GM12878 (cell line): ENCODE measurements around the gene LIN54. TPM values are rescaled to one million over a fixed set of nuclear protein-coding genes. Genes with fewer than 3 reads are reported as not detected.

Source experiments
- BCL11A ChIP-seq: IDR thresholded peaks from 2 replicates; pipeline ENCODE4 v1.6.1; 2011; ENCODE audit warnings: low read depth, low read length
- CREB1 ChIP-seq: IDR thresholded peaks from 2 replicates; pipeline ENCODE4 v1.6.1; 2012; ENCODE audit warnings: low read depth, mild to moderate bottlenecking, inconsistent platforms
- EP300 ChIP-seq, 2 experiments: fragments of 150-350 bp in 1 of 2; IDR thresholded peaks; 2 replicates each; pipeline ENCODE4 v1.6.1; 2011 to 2012; ENCODE audit warnings: low read depth in 2 of 2, low read length in 2 of 2, borderline replicate concordance in 1 of 2, improper control_type of control experiment in 1 of 2, inconsistent platforms in 1 of 2; ENCODE audit not compliant: control insufficient read depth in 1 of 2
- KDM1A ChIP-seq: fragments of 200-600 bp; sonication (generic); IDR thresholded peaks from 2 replicates; pipeline ENCODE4 v1.6.1; 2016; ENCODE audit warnings: borderline replicate concordance
- MEF2B ChIP-seq: fragments of 450-650 bp; IDR thresholded peaks from 2 replicates; pipeline ENCODE4 v1.6.1; 2018; ENCODE audit warnings: mild to moderate bottlenecking, moderate library complexity; ENCODE audit not compliant: partially characterized antibody, poor library complexity, severe bottlenecking
- NR2C2 ChIP-seq: IDR thresholded peaks from 2 replicates; pipeline ENCODE4 v1.6.1; 2011; ENCODE audit warnings: borderline replicate concordance, low read depth; ENCODE audit not compliant: control insufficient read depth, insufficient read length
- NR2F1 ChIP-seq: fragments of 450-650 bp; conservative IDR thresholded peaks from 2 replicates; pipeline ENCODE4 v1.6.1; 2017; ENCODE audit warnings: mild to moderate bottlenecking
- RAD51 ChIP-seq: fragments of 450-650 bp; IDR thresholded peaks from 2 replicates; pipeline ENCODE4 v1.6.1; 2016; ENCODE audit warnings: moderate library complexity, mild to moderate bottlenecking, inconsistent platforms
- SREBF1 ChIP-seq: IDR thresholded peaks from 2 replicates; pipeline ENCODE4 v1.6.1; 2012; ENCODE audit warnings: mild to moderate bottlenecking, low read length
- SREBF2 ChIP-seq: IDR thresholded peaks from 2 replicates; pipeline ENCODE4 v1.6.1; 2012; ENCODE audit warnings: mild to moderate bottlenecking, low read length
- TCF7 ChIP-seq: IDR thresholded peaks from 2 replicates; pipeline ENCODE4 v1.6.1; 2014; ENCODE audit warnings: antibody characterized with exemption, borderline replicate concordance
- YBX1 ChIP-seq: fragments of 450-650 bp; IDR thresholded peaks from 2 replicates; pipeline ENCODE4 v1.6.1; 2016; ENCODE audit warnings: antibody characterized with exemption
- polyA plus RNA-seq, 11 experiments: library from polyadenylated mRNA; depleted of rRNA in 4 of 11; unstranded in 6 of 11; stranded (reverse) in 5 of 11; fragments of >200 nt; fragmentation: Nextera tagmentation in 4 of 11; fragmentation: Illumina TruSeq in 1 of 11; extraction: Ambion mirVana in 4 of 11; extraction: Trizol in 1 of 11; gene quantifications; 1 replicate in 1 of 11; 2 replicates in 10 of 11; pipeline versions ENCODE4 v1.2.1 to v1.2.3, GENCODE V29; 2011 to 2016; ENCODE audit warnings: inconsistent platforms in 2 of 11, missing spikeins in 2 of 11, low read depth in 1 of 11
- total RNA-seq, 4 experiments: library from RNA; depleted of rRNA in 3 of 4; stranded (reverse); fragments of >200 nt in 3 of 4; fragmentation: Illumina TruSeq in 1 of 4; extraction: Trizol in 1 of 4; gene quantifications; 2 replicates each; pipeline versions ENCODE4 v1.2.1 to v1.2.3, GENCODE V29; 2013 to 2021
- TF ChIP-seq, protein P1 (sequence below): fragments of 450-650 bp; formaldehyde crosslinking; IDR thresholded peaks from 2 replicates; pipeline ENCODE4 v1.4.0; 2020; ENCODE audit warnings: mild to moderate bottlenecking, moderate library complexity
- TF ChIP-seq, protein P2 (sequence below): fragments of 150-350 bp; IDR thresholded peaks from 2 replicates; pipeline ENCODE4 v1.6.1; 2014; ENCODE audit warnings: mild to moderate bottlenecking, low read depth, low read length
- TF ChIP-seq, protein P3 (sequence below): IDR thresholded peaks from 2 replicates; pipeline ENCODE4 v1.6.1; 2012; ENCODE audit warnings: low read length, inconsistent platforms
- TF ChIP-seq, protein P4 (sequence below): IDR thresholded peaks from 2 replicates; pipeline ENCODE4 v1.6.1; 2011; ENCODE audit warnings: low read depth, mild to moderate bottlenecking, low read length, moderate library complexity, borderline replicate concordance; ENCODE audit errors: extremely low read depth
- TF ChIP-seq, protein P5 (sequence below): IDR thresholded peaks from 2 replicates; pipeline ENCODE4 v1.6.1; 2011; ENCODE audit warnings: mild to moderate bottlenecking, low read depth, low read length, moderate library complexity; ENCODE audit not compliant: insufficient replicate concordance
- TF ChIP-seq, protein P6 (sequence below): fragments of 450-650 bp; IDR thresholded peaks from 2 replicates; pipeline ENCODE4 v1.6.1; 2016; ENCODE audit warnings: mild to moderate bottlenecking

The LIN54 gene
- total and polyA plus RNA-seq, 10 of the 15 experiments (the other 5 are each of a cell fraction or from before 2014, with no cell fraction given): 1.5 to 20.4 (median 12.2) TPM

DNA sequence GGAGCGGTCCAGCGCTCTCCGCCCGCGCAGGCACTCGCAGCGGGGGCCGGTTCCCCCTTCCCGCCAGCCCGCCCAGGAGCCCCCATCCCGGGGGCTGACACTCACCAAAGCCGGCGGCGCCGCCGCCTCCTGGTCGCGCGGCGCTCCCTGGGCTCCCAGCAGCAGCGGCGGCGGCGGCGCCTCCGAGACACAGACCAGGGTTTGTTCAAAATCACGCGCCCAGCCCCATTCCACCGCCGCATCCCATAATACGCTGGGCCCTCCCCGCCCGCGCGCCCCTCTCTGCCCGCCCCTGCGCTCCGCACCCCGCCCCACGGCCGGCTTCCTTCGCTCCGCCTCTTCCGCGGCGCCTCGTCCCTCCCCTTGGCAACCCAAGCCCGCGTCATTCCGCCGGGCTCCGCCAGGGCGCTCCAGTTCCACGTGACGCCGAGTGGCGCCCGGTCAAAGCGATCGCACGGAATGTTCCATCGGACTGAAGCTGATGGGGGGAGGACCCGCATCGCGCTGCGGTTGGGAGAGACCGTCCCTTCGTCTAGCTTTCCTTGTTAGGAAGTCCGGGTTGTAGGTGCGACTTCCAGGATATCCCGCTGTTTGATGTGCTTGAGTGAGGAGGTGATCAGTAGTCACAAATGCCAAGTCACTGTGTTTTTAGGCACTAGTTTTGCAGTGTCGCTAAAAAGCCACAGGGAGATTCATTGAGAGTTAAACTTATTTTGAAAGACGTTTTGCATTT, 2.2 kb upstream of the LIN54 start (continued):
- TF ChIP-seq, protein P1, sequence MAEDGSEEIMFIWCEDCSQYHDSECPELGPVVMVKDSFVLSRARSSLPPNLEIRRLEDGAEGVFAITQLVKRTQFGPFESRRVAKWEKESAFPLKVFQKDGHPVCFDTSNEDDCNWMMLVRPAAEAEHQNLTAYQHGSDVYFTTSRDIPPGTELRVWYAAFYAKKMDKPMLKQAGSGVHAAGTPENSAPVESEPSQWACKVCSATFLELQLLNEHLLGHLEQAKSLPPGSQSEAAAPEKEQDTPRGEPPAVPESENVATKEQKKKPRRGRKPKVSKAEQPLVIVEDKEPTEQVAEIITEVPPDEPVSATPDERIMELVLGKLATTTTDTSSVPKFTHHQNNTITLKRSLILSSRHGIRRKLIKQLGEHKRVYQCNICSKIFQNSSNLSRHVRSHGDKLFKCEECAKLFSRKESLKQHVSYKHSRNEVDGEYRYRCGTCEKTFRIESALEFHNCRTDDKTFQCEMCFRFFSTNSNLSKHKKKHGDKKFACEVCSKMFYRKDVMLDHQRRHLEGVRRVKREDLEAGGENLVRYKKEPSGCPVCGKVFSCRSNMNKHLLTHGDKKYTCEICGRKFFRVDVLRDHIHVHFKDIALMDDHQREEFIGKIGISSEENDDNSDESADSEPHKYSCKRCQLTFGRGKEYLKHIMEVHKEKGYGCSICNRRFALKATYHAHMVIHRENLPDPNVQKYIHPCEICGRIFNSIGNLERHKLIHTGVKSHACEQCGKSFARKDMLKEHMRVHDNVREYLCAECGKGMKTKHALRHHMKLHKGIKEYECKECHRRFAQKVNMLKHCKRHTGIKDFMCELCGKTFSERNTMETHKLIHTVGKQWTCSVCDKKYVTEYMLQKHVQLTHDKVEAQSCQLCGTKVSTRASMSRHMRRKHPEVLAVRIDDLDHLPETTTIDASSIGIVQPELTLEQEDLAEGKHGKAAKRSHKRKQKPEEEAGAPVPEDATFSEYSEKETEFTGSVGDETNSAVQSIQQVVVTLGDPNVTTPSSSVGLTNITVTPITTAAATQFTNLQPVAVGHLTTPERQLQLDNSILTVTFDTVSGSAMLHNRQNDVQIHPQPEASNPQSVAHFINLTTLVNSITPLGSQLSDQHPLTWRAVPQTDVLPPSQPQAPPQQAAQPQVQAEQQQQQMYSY: no peak
- TF ChIP-seq, protein P2, sequence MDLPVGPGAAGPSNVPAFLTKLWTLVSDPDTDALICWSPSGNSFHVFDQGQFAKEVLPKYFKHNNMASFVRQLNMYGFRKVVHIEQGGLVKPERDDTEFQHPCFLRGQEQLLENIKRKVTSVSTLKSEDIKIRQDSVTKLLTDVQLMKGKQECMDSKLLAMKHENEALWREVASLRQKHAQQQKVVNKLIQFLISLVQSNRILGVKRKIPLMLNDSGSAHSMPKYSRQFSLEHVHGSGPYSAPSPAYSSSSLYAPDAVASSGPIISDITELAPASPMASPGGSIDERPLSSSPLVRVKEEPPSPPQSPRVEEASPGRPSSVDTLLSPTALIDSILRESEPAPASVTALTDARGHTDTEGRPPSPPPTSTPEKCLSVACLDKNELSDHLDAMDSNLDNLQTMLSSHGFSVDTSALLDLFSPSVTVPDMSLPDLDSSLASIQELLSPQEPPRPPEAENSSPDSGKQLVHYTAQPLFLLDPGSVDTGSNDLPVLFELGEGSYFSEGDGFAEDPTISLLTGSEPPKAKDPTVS: no peak; the same call in 1 of the 2 replicates
- TF ChIP-seq CREB1 (peak; percentile 94), SREBF1 (peak; percentile 92), KDM1A (no peak), EP300 (IDR thresholded peaks at IDR 0.05; ENCODE audit: borderline replicate concordance in 1 of 2, control insufficient read depth in 1 of 2, low read depth in 2 of 2, low read length in 2 of 2) (no peak), BCL11A (no peak), SREBF2 (no peak), NR2F1 (peak; percentile 42; the same call in 1 of the 2 replicates), MEF2B (peak; percentile 60), YBX1 (no peak), NR2C2 (no peak), RAD51 (peak; percentile 90), TCF7 (no peak)
- TF ChIP-seq, protein P3, sequence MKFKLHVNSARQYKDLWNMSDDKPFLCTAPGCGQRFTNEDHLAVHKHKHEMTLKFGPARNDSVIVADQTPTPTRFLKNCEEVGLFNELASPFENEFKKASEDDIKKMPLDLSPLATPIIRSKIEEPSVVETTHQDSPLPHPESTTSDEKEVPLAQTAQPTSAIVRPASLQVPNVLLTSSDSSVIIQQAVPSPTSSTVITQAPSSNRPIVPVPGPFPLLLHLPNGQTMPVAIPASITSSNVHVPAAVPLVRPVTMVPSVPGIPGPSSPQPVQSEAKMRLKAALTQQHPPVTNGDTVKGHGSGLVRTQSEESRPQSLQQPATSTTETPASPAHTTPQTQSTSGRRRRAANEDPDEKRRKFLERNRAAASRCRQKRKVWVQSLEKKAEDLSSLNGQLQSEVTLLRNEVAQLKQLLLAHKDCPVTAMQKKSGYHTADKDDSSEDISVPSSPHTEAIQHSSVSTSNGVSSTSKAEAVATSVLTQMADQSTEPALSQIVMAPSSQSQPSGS: peak; percentile 20; the same call in 1 of the 2 replicates
- TF ChIP-seq, protein P4, sequence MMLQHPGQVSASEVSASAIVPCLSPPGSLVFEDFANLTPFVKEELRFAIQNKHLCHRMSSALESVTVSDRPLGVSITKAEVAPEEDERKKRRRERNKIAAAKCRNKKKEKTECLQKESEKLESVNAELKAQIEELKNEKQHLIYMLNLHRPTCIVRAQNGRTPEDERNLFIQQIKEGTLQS: peak; percentile 55; the same call in 1 of the 2 replicates
- TF ChIP-seq, protein P5, sequence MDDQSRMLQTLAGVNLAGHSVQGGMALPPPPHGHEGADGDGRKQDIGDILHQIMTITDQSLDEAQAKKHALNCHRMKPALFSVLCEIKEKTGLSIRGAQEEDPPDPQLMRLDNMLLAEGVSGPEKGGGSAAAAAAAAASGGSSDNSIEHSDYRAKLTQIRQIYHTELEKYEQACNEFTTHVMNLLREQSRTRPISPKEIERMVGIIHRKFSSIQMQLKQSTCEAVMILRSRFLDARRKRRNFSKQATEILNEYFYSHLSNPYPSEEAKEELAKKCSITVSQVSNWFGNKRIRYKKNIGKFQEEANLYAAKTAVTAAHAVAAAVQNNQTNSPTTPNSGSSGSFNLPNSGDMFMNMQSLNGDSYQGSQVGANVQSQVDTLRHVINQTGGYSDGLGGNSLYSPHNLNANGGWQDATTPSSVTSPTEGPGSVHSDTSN: no peak
- TF ChIP-seq, protein P6, sequence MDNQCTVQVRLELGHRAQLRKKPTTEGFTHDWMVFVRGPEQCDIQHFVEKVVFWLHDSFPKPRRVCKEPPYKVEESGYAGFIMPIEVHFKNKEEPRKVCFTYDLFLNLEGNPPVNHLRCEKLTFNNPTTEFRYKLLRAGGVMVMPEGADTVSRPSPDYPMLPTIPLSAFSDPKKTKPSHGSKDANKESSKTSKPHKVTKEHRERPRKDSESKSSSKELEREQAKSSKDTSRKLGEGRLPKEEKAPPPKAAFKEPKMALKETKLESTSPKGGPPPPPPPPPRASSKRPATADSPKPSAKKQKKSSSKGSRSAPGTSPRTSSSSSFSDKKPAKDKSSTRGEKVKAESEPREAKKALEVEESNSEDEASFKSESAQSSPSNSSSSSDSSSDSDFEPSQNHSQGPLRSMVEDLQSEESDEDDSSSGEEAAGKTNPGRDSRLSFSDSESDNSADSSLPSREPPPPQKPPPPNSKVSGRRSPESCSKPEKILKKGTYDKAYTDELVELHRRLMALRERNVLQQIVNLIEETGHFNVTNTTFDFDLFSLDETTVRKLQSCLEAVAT: peak; percentile 95
